ENCODE results near the gene FAF1.

Gene FAF1

GRCh38 chr1:50393522-50394120 is 566.4 kb downstream of the FAF1 start:
- TF ChIP-seq ZNF629 (tag by site-specific recombination; IDR thresholded peaks at IDR 0.05) (no peak), ZNF558 (tag by site-specific recombination; IDR thresholded peaks at IDR 0.05) (no peak), SALL2 (tag by site-specific recombination; IDR thresholded peaks at IDR 0.05; ENCODE audit: borderline replicate concordance) (no peak), BCL11A (tag by site-specific recombination; IDR thresholded peaks at IDR 0.05; ENCODE audit: low read depth) (no peak), TCF7L2 (IDR thresholded peaks at IDR 0.05; ENCODE audit: borderline replicate concordance, low read depth, low read length) (no peak), ZNF214 (tag by site-specific recombination; IDR thresholded peaks at IDR 0.05; ENCODE audit: borderline replicate concordance) (no peak), ZNF398 (tag by site-specific recombination; IDR thresholded peaks at IDR 0.05) (no peak), SCRT2 (tag by site-specific recombination; IDR thresholded peaks at IDR 0.05) (no peak), ZNF350 (tag by site-specific recombination; IDR thresholded peaks at IDR 0.05) (no peak), ZNF114 (tag by site-specific recombination; IDR thresholded peaks at IDR 0.05) (no peak), ZFHX2 (tag by site-specific recombination; conservative IDR thresholded peaks at IDR 0.05) (no peak), ZNF404 (tag by site-specific recombination; IDR thresholded peaks at IDR 0.05) (no peak), AEBP2 (tag by site-specific recombination; IDR thresholded peaks at IDR 0.05; ENCODE audit: borderline replicate concordance) (no peak), ZBTB21 (tag by site-specific recombination; IDR thresholded peaks at IDR 0.05) (no peak)
- Histone ChIP-seq H3K4me1 (ENCODE audit: control insufficient read depth, insufficient read depth, low read length) (no peaks in the 10 kb centered on the region), H3K36me3 (ENCODE audit: control insufficient read depth in 2 of 2, insufficient read depth in 1 of 2, low read length in 2 of 2) (no peaks in the 10 kb centered on the region), H3K27ac (ENCODE audit: extremely low read depth, low read depth, low read length) (no peak overlapping the region), H3K9me3 (ENCODE audit: control insufficient read depth, insufficient read depth, low read depth, low read length) (no peaks in the 10 kb centered on the region; the same call in 1 of the 2 replicates), H3K4me3 (ENCODE audit: low read depth, low read length) (no peak overlapping the region)
- CTCF ChIA-PET, result interaction anchor here (0.6 kb wide), 1 partner anchor 795 kb away, joined by 4 read pairs; no protein-coding TSS in a partner anchor
- POLR2A ChIA-PET, result interaction anchor here (0.6 kb wide), 1 partner anchor 36 kb away, joined by 4 read pairs; no protein-coding TSS in a partner anchor

All from HEK293 (cell line).